Aorta (tissue), 5 donors: Measurements from ENCODE around the gene FTH1. TPM values are rescaled to one million over a fixed set of nuclear protein-coding genes. Genes with fewer than 3 reads are reported as not detected.
A peak's percentile ranks its signal among the peaks of the same experiment; 100 is the strongest.

Experiments
- ATAC-seq: fragments of 200-7000 bp; cut with Tn5 transposase; one replicate; pipeline ENCODE4 v1.9.1; 2022; ENCODE audit warnings: moderate library complexity; ENCODE audit not compliant: low FRiP score
- DNase-seq, 2 donors: peaks; one replicate each; pipeline ENCODE4 v3.0.0-alpha.2; 2020
- H3K27ac ChIP-seq, 2 donors: one replicate each; pipeline ENCODE4 v1.5.1; 2013; ENCODE audit warnings: low read length in 2 of 2, mild to moderate bottlenecking in 2 of 2, moderate library complexity in 2 of 2, control low read depth in 1 of 2, inconsistent platforms in 1 of 2, low read depth in 1 of 2
- H3K27me3 ChIP-seq, 2 donors: one replicate each; pipeline ENCODE4 v1.6.1; 2013; ENCODE audit warnings: control low read depth in 1 of 2, low read length in 1 of 2, mild to moderate bottlenecking in 1 of 2, moderate library complexity in 1 of 2; ENCODE audit not compliant: insufficient read depth in 2 of 2, control insufficient read depth in 1 of 2
- H3K36me3 ChIP-seq, 2 donors: one replicate each; pipeline ENCODE4 v1.6.1; 2013; ENCODE audit warnings: control low read depth in 1 of 2, low read length in 1 of 2, mild to moderate bottlenecking in 1 of 2; ENCODE audit not compliant: insufficient read depth in 2 of 2, control insufficient read depth in 1 of 2
- H3K4me1 ChIP-seq, 2 donors: one replicate each; pipeline ENCODE4 v1.6.1; 2013; ENCODE audit warnings: low read length in 2 of 2, control low read depth in 1 of 2, mild to moderate bottlenecking in 1 of 2, moderate library complexity in 1 of 2; ENCODE audit not compliant: insufficient read depth in 2 of 2, control insufficient read depth in 1 of 2
- H3K4me3 ChIP-seq, 2 donors: one replicate each; pipeline ENCODE4 v1.5.1; 2013; ENCODE audit warnings: low read length in 2 of 2, control low read depth in 1 of 2, mild to moderate bottlenecking in 1 of 2
- H3K9me3 ChIP-seq: one replicate; pipeline ENCODE4 v1.6.1; 2013; ENCODE audit warnings: mild to moderate bottlenecking, low read length; ENCODE audit not compliant: control insufficient read depth
- WGBS, 2 donors: extraction: QIAGEN DNeasy Blood & Tissue Kit; methylation state at CpG; one replicate each; pipeline ENCODE4 v1.1.7; 2013; 5-methylcytosine and 5-hydroxymethylcytosine counted together
- intact Hi-C, 2 donors: fragments of 100-400 bp; cut with DNase I; formaldehyde crosslinking; loops; one replicate each; pipeline versions ENCODE4 v1.14.2 to v1.15.0; 2022
- polyA plus RNA-seq, 2 donors: library from polyadenylated mRNA; stranded (reverse); fragments of 200-250 nt; gene quantifications; one replicate each; pipeline ENCODE4 v1.2.3, GENCODE V29; 2013
- total RNA-seq, 2 donors: library from RNA; stranded (reverse); fragmentation: NEBNext Ultra II Directional; extraction: Animal tissue kit (Norgen Biotek cat#: 25700); gene quantifications; one replicate each; pipeline ENCODE4 v1.2.1, GENCODE V29; 2021
- donor health status: healthy with polysubstance abuse.
- donor health status: Bipolar disorder and iron deficiency.
- donor health status: DM: no; HTN: no; CAD: no.
- donor health status: DM: no; HTN: no; CAD: no.
- donor health status: DM: yes; HTN: yes; CAD: no.

The FTH1 gene
- total and polyA plus RNA-seq, 4 donors, result 2,602 to 9,506 (median 3,930) TPM

DNA sequence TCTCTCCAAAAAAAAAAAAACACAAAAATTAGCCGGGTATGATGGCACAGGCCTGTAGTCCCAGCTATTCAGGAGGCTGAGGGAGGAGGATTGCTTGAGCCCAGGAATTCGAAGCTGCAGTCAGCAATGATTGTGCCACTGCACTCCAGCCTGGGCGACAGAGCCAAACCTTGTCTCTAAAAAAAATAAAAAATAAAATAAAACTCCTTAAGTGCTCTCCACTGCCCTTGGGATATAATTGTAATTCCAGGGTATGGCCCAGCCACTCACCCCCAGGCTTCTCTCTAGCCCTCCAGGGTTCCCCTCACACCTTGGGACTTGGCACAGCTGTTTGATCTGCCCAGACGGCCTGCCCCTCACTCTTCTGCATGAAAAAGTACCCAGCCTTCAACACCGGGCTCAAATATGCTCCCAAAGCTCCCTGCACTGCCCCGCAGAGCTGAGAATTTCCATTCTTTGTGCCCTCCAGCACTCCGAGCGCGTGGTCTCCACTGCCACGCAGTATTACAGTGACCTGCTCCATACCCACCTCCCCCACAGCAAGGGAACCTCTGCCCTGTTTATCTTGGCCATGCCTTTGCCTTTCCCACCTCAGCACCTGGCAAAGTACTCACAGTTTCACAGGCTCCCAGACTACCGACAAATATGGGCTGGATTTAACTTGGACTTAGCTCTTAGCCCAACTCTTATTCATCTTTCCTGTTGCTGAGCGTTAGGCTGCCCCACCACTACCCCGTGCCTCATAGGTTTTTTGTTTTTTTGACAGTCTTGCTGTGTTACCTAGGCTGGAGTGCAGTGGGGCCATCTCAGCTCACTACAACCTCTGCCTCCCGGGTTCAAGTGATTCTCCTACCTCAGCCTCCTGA lies 7.6 kb upstream of the FTH1 start:
- Histone ChIP-seq H3K9me3 (no peaks in the 10 kb centered on the region), H3K27me3 (no peaks in the 10 kb centered on the region), H3K27ac (peak overlapping the region; percentile 62 to 68), H3K4me1 (peaks cover 5% of the 10 kb centered on the region in 2 donors), H3K4me3 (no peak overlapping the region), H3K36me3 (no peaks in the 10 kb centered on the region)
- peak; percentile 65 to 72 for DNase-seq
- 15 to 16% methylated on average over 14 of the region's 14 CpGs for WGBS, 2 donors
- ATAC-seq, result no peak
- intact Hi-C loops, result loop anchor here (5.0 kb wide), 2 partner anchors 83 to 132 kb away; partner anchors contain the start of gene FADS3 (in 1 of the 2)

DNA sequence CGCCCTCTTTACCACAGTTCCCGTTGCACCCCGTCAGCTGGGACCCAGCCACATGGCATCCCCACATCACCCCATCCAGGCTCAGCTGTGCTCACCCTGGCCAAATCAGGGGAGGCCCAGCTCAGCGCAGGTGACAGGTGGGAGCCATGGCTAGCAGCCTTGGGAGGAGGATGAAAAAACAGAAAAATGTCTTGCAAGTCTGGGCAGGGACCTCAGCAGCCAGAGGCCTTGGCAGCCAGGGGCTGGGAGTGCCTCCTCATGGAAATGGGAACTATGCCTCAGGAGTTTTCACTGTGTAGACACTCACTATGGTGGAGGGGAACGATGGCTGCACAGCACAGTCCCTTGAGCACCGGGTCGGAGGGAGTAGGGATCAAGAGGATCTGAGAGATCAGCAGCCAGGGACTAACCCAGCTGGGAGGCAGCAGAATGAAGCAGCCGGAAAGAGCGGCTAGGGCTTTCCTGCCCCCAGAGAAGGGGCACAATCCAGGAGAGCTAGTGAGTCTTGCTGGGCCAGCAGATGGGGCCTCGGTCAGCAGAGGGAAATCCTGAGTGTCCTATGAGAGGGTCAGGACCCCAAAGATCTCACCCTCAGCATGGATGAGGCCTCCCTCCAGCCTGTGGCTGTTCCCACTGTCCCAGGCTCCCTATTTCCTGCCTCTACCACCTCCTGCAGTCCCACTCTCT lies 6.2 kb upstream of the FTH1 start:
- intact Hi-C loops, result loop anchor here (5.0 kb wide), 2 partner anchors 81 to 134 kb away; partner anchors contain the start of gene FADS3 (in 1 of the 2)
- Histone ChIP-seq H3K27me3 (no peaks in the 10 kb centered on the region), H3K9me3 (no peaks in the 10 kb centered on the region), H3K4me1 (peaks cover 5% of the 10 kb centered on the region in 2 donors), H3K36me3 (no peaks in the 10 kb centered on the region), H3K27ac (peak overlapping the region; percentile 63 to 73), H3K4me3 (no peak overlapping the region)
- DNase-seq (peak; percentile 73 to 78), ATAC-seq (no peak)
- 48 to 51% methylated on average over 10 of the region's 10 CpGs for WGBS, 2 donors

DNA sequence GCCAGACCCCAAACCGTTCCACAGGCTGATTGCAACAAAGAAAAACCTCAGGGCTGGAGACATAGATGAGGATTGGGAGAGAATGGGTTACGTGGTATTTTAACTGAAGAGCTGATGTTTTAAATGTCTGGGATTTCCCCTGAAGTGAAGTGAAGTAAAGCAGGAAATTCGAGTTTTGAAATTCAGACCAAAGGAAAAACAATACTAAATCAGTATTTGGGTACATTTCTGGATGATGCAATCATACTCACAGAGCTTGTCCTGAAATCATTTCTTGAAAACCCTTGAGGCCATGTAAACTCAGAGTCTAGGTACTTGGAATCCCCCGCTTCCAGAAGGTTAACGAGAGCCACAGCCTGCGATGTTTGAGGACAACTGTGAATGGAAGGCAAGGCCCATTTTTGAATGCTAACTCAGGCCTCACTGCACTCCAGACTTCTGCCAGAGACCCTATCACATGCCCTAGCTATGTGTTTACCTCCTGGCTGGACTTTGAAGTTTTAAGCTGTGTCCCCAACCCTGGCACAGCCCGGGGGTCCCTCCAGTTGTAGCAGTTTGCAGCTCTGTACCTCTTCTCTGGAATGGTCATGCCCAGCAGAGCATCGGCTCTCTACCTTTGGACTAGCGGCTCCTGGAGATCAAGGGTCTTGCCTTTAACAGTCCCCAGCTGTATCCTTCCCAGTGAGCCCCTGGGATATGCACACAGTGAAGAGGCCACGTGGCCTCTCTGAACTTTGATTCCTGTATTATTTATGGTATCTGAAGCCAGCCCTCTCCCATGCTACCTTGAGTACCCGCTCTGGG lies 5.4 kb upstream of the FTH1 start:
- no peaks in the 10 kb centered on the region for H3K36me3 ChIP-seq
- no peaks in the 10 kb centered on the region for H3K9me3 ChIP-seq
- peaks cover 5% of the 10 kb centered on the region in 2 donors for H3K4me1 ChIP-seq
- ATAC-seq, result peak; percentile 50
- no peak overlapping the region for H3K4me3 ChIP-seq
- peak; percentile 53 to 55 for DNase-seq
- 26 to 29% methylated on average over 11 of the region's 11 CpGs for WGBS, 2 donors
- no peaks in the 10 kb centered on the region for H3K27me3 ChIP-seq
- peak overlapping the region; percentile 63 to 95 for H3K27ac ChIP-seq
- intact Hi-C loops, result loop anchor here (5.0 kb wide), 2 partner anchors 81 to 134 kb away; partner anchors contain the start of gene FADS3 (in 1 of the 2)

DNA sequence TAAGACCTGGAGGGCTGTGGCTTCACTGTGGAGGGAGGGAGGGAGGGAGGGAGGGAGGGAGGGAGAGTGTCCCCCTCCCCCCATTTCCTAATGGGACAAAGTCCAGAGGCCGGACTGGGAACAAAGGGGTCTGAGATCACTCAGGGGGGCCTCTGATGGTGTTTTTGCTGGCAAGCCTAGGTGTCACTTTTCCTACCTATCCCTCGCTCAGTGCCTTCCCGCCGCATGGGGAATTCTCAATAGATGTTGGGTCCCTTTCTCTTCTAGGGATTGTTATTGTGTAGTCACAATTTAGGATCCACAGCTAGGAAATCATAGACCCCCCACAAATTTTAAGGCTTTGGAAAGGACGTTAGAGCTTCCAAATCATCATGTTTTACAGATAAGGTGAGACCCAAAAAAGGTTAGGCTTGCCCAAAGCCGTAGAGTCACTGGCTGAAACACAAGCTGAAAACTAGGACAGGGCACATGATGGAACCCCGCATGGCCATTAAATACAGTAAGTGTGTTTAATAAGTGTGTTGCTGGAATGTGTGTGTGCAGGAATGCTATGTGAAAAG lies 4.8 kb upstream of the FTH1 start:
- peak overlapping the region; percentile 63 to 95 for H3K27ac ChIP-seq
- H3K4me3 ChIP-seq, result no peak overlapping the region
- WGBS, 2 donors, result 19 to 25% methylated on average over 7 of the region's 7 CpGs
- no peaks in the 10 kb centered on the region for H3K9me3 ChIP-seq
- DNase-seq (peak in 1 of 2 donors; percentile 47), ATAC-seq (no peak)
- intact Hi-C loops, result loop anchor here (5.0 kb wide), 2 partner anchors 80 to 135 kb away; partner anchors contain the start of gene FADS3 (in 1 of the 2)
- H3K36me3 ChIP-seq, result no peaks in the 10 kb centered on the region
- peaks cover 5% of the 10 kb centered on the region in 2 donors for H3K4me1 ChIP-seq
- H3K27me3 ChIP-seq, result no peaks in the 10 kb centered on the region

DNA sequence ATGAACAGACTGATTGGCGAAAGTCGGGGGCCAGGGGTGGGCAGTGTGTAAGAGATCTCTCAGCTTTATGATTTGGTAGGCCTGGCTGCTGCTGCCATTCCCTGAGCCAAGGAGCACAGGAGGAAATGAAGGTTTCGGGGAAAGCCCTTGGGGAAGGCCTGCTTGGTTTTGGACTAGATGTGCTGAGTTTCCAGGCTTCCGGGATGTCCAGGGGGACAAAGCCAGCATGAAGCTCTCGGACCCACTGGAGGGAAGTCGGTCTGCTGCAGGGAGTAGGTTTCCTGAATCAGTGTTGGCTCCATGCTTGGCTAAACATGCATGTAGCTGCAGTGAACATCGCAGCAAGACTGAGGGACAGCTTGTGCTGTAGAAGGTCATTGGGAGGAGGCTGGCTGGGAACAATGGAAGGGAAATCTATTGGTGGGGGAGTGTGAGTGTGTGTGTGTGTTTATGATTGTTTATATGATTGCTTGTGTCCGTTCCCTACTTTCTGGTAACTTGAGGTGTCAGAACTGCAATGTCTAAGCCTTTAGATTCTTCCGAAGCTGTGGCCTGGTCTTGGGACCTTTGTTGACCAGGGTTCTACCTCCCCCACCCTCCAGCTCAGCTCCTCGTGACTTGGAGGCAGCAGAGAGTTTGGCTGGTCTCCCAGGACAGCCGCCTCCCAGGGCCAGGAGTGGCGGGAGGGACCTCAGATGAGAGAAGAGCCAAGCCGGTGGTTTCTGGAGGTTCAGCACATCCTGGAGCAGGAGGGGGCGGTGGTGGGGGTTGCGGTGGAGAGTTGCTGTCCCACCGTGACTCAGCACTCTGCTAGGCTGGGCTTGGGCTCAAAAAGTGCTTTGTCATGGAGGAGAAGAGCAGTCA lies 4.0 kb upstream of the FTH1 start:
- peak; percentile 99 for DNase-seq
- ATAC-seq, result peak; percentile 90
- intact Hi-C loops, result loop anchor here (5.0 kb wide), 2 partner anchors 79 to 136 kb away; partner anchors contain the start of gene FADS3 (in 1 of the 2)
- Histone ChIP-seq H3K27ac (peak overlapping the region; percentile 63 to 90), H3K36me3 (no peaks in the 10 kb centered on the region), H3K4me3 (no peak overlapping the region), H3K4me1 (peaks cover 5% of the 10 kb centered on the region in 2 donors), H3K27me3 (no peaks in the 10 kb centered on the region), H3K9me3 (no peaks in the 10 kb centered on the region)
- 5% methylated on average over 16 of the region's 16 CpGs for WGBS, 2 donors

DNA sequence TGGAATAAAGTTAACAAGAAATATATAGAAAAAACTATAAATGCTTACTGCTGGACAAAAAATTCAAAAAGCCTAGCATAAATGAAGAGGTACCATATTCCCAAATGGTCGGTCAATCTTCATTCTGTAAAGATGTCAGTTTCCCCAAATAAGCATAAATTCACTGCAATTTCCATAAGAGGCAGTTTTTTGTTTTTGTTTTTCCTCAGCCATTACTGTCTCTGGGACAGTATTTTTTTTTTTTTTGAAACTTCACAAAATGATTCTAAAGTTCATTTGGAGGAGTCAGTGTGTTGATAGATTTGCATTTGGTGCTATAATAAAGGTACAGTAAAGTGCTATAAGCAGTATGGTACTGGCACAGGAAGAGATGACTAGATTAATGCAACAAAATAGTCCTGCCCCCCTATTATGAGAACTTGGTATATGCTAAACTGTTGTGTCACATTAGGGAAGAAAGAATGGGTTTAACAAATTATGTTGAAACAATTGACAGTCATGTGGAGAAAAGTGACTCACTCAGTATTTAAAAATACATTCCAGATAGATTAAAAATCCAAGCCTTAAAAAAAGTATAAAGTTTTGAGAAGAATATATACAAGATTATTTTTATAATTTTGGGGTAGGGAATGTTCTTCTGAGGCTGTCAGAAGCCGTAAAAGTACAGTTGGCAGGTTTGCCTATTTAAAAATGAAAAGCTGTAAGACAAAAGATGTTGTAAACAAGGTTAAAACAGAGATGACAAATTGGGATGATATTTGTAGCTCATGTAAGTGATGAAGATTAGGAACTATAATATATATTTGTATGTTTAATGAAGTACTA lies 2.6 kb upstream of the FTH1 start:
- intact Hi-C loops, result loop anchor here (5.0 to 10.0 kb wide), 5 partner anchors 37 to 155 kb away; partner anchors contain the start of genes FADS1 (in 2 of the 2) and FADS3 (in 1 of the 2)
- 48 to 52% methylated on average over 2 of the region's 2 CpGs for WGBS, 2 donors
- Histone ChIP-seq H3K27me3 (no peaks in the 10 kb centered on the region), H3K4me1 (peaks cover 0 to 5% of the 10 kb centered on the region in 2 donors), H3K27ac (peak overlapping the region in 1 of 2 donors; percentile 90), H3K9me3 (no peaks in the 10 kb centered on the region), H3K36me3 (no peaks in the 10 kb centered on the region), H3K4me3 (no peak overlapping the region)
- no peak for ATAC-seq
- DNase-seq, result no peak

DNA sequence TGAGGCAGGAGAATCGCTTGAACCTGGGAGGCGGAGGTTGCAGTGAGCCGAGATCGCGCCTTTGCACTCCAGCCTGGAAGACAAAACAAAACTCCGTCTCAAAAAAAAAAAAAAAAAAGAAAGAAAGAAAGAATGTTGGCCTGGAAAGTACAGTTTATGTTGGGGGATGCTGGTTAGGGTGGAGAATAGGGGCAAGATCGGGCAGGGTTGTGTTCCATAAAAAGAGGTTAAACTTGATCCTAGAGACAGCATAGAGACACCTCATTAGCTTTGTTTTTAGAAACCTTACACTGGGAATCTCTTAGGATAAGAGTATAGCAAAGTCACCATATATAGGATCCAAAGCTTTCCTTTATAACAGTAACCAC lies 1.9 kb upstream of the FTH1 start:
- DNase-seq, result peak in 1 of 2 donors; percentile 4
- Histone ChIP-seq H3K36me3 (no peaks in the 10 kb centered on the region), H3K4me1 (peaks cover 0 to 5% of the 10 kb centered on the region in 2 donors), H3K27me3 (no peaks in the 10 kb centered on the region), H3K27ac (no peak overlapping the region), H3K4me3 (no peak overlapping the region), H3K9me3 (no peaks in the 10 kb centered on the region)
- intact Hi-C loops, result loop anchor here (5.0 to 10.0 kb wide), 4 partner anchors 38 to 155 kb away; partner anchors contain the start of gene FADS1 (in 2 of the 2)
- ATAC-seq, result no peak
- 38 to 39% methylated on average over 7 of the region's 7 CpGs for WGBS, 2 donors
